HepG2 (cell line): ENCODE measurements around the gene EGLN1. TPM values are rescaled to one million over a fixed set of nuclear protein-coding genes. Genes with fewer than 3 reads are reported as not detected.

Source experiments
- GZF1 ChIP-seq: sonication (generic); formaldehyde crosslinking; IDR thresholded peaks from 2 replicates; pipeline ENCODE4 v1.5.1; 2020; ENCODE audit warnings: mild to moderate bottlenecking, missing genetic modification reagents
- NFIC ChIP-seq: IDR thresholded peaks from 2 replicates; pipeline ENCODE4 v1.6.1; 2012; ENCODE audit warnings: mild to moderate bottlenecking, low read length, inconsistent platforms
- RORA ChIP-seq: sonication (generic); formaldehyde crosslinking; IDR thresholded peaks from 2 replicates; pipeline ENCODE4 v1.5.0; 2020; ENCODE audit warnings: mild to moderate bottlenecking, missing genetic modification reagents, moderate library complexity
- SALL1 ChIP-seq: sonication (generic); formaldehyde crosslinking; IDR thresholded peaks from 2 replicates; pipeline ENCODE4 v1.8.0; 2022; ENCODE audit warnings: mild to moderate bottlenecking, missing genetic modification reagents
- SIX1 ChIP-seq: sonication (generic); formaldehyde crosslinking; IDR thresholded peaks from 2 replicates; pipeline ENCODE4 v1.4.0; 2020; ENCODE audit warnings: missing genetic modification reagents, borderline replicate concordance
- SOX13 ChIP-seq, 3 experiments: fragments of 450-650 bp in 1 of 3; sonication (generic) in 1 of 3; formaldehyde crosslinking in 1 of 3; IDR thresholded peaks in 2 of 3; conservative IDR thresholded peaks in 1 of 3; 2 replicates each; pipeline versions ENCODE4 v1.5.0 to v1.6.1; 2016 to 2020; ENCODE audit warnings: antibody characterized with exemption in 1 of 3, mild to moderate bottlenecking in 1 of 3, missing compliant biosample characterization in 1 of 3, missing genetic modification reagents in 1 of 3, moderate library complexity in 1 of 3
- ZNF138 ChIP-seq: sonication (generic); formaldehyde crosslinking; IDR thresholded peaks from 2 replicates; pipeline ENCODE4 v1.5.0; 2020; ENCODE audit warnings: mild to moderate bottlenecking, low read depth, missing genetic modification reagents
- ZNF670 ChIP-seq: sonication (generic); formaldehyde crosslinking; IDR thresholded peaks from 2 replicates; pipeline ENCODE4 v1.8.0; 2022; ENCODE audit warnings: mild to moderate bottlenecking, missing genetic modification reagents, borderline replicate concordance
- ZSCAN22 ChIP-seq: sonication (generic); formaldehyde crosslinking; IDR thresholded peaks from 2 replicates; pipeline ENCODE4 v1.4.0; 2020; ENCODE audit warnings: mild to moderate bottlenecking, missing genetic modification reagents
- polyA plus RNA-seq, 8 experiments: library from polyadenylated mRNA; depleted of rRNA in 3 of 8; stranded (reverse) in 7 of 8; unstranded in 1 of 8; fragments of >200 nt; fragmentation: Illumina TruSeq in 4 of 8; extraction: Trizol in 4 of 8; gene quantifications; 2 replicates each; pipeline versions ENCODE4 v1.2.1 to v1.2.3, GENCODE V29; 2011 to 2016; ENCODE audit warnings: low read depth in 4 of 8, missing spikeins in 1 of 8, mixed read lengths in 1 of 8; ENCODE audit not compliant: insufficient read depth in 1 of 8
- total RNA-seq, 5 experiments: library from RNA; depleted of rRNA; stranded (reverse); fragments of >200 nt; fragmentation: Illumina TruSeq; extraction: Trizol; gene quantifications; 2 replicates each; pipeline ENCODE4 v1.2.3, GENCODE V29; 2016; ENCODE audit warnings: low read depth in 1 of 5
- TF ChIP-seq, protein P1 (sequence below): sonication (generic); formaldehyde crosslinking; IDR thresholded peaks from one replicate; pipeline ENCODE4 v1.5.1; 2020; ENCODE audit warnings: mild to moderate bottlenecking, missing genetic modification reagents; ENCODE audit errors: not compliant biosample characterization
- TF ChIP-seq, protein P2 (sequence below): sonication (generic); formaldehyde crosslinking; IDR thresholded peaks from 2 replicates; pipeline ENCODE4 v1.4.0; 2020; ENCODE audit warnings: missing genetic modification reagents, borderline replicate concordance
- TF ChIP-seq, protein P3 (sequence below): sonication (generic); formaldehyde crosslinking; IDR thresholded peaks from 2 replicates; pipeline ENCODE4 v1.5.0; 2020; ENCODE audit warnings: mild to moderate bottlenecking, missing genetic modification reagents, moderate library complexity

Gene EGLN1
- total and polyA plus RNA-seq, 2 of the 13 experiments (the other 11 are each of a cell fraction or from before 2014, with no cell fraction given), result 34.4 to 44.1 TPM

DNA sequence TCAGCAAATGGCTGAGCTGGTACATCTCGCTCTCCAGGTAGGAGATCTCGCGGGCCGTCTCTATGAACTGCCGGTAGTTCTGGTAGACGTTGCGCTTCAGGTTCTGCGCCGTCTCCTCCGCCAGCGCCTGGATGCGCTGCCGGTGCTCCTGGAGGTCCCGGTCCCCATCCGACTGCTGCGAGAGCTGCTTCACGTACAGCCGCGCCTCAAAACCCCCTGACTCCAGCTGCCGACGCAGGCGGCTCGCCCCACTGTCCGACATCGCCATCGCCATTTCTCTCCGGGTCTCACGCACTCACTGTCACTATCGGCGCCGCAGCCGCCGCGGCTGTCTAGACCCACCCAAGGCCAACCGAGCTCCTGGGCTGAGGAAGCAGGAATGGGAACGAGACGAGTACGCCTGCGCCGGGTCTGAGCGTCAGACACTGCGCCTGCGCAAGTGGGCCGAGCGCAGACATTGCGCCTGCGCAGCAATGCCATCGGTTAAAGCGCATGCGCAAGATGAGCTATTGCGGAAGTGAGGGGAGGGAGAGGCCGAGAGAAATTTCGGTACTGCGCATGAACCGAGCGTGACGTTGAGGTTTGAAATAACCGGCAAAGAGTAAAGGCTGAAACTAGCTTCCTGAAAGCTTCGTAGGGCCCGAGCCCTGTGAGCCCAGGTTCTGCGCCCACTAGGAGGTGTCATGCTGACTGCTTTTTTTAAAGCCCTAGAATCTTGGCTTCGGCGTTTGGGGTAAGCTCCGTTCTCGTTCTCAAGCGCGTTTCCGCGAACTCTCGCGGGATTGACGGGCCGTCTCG lies 84.4 kb downstream of the EGLN1 start, which contains the start of gene EXOC8 (continued):
- TF ChIP-seq, protein P1, sequence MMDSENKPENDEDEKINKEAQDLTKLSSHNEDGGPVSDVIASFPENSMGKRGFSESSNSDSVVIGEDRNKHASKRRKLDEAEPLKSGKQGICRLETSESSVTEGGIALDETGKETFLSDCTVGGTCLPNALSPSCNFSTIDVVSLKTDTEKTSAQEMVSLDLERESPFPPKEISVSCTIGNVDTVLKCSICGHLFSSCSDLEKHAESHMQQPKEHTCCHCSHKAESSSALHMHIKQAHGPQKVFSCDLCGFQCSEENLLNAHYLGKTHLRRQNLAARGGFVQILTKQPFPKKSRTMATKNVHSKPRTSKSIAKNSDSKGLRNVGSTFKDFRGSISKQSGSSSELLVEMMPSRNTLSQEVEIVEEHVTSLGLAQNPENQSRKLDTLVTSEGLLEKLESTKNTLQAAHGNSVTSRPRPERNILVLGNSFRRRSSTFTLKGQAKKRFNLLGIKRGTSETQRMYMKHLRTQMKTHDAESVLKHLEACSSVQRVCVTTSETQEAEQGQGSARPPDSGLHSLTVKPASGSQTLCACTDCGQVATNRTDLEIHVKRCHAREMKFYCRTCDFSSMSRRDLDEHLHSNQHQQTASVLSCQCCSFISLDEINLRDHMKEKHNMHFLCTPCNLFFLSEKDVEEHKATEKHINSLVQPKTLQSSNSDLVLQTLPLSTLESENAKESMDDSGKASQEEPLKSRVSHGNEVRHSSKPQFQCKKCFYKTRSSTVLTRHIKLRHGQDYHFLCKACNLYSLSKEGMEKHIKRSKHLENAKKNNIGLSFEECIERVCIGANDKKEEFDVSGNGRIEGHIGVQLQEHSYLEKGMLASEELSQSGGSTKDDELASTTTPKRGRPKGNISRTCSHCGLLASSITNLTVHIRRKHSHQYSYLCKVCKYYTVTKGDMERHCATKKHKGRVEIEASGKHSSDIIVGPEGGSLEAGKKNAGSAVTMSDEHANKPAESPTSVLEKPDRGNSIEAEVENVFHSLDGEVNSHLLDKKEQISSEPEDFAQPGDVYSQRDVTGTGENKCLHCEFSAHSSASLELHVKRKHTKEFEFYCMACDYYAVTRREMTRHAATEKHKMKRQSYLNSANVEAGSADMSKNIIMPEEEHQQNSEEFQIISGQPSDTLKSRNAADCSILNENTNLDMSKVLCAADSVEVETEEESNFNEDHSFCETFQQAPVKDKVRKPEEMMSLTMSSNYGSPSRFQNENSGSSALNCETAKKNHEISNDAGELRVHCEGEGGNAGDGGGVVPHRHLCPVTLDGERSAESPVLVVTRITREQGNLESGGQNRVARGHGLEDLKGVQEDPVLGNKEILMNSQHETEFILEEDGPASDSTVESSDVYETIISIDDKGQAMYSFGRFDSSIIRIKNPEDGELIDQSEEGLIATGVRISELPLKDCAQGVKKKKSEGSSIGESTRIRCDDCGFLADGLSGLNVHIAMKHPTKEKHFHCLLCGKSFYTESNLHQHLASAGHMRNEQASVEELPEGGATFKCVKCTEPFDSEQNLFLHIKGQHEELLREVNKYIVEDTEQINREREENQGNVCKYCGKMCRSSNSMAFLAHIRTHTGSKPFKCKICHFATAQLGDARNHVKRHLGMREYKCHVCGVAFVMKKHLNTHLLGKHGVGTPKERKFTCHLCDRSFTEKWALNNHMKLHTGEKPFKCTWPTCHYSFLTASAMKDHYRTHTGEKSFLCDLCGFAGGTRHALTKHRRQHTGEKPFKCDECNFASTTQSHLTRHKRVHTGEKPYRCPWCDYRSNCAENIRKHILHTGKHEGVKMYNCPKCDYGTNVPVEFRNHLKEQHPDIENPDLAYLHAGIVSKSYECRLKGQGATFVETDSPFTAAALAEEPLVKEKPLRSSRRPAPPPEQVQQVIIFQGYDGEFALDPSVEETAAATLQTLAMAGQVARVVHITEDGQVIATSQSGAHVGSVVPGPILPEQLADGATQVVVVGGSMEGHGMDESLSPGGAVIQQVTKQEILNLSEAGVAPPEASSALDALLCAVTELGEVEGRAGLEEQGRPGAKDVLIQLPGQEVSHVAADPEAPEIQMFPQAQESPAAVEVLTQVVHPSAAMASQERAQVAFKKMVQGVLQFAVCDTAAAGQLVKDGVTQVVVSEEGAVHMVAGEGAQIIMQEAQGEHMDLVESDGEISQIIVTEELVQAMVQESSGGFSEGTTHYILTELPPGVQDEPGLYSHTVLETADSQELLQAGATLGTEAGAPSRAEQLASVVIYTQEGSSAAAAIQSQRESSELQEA (CRISPR knock-in tag), result no peak
- TF ChIP-seq RORA (CRISPR knock-in tag) (no peak), SIX1 (CRISPR knock-in tag) (no peak), ZSCAN22 (no peak), SALL1 (CRISPR knock-in tag) (peak; percentile 61; the same call in 1 of the 2 replicates), ZNF670 (CRISPR knock-in tag) (no peak), NFIC (no peak), SOX13 (IDR thresholded peaks at IDR 0.05) (no peak), SOX13 (CRISPR knock-in tag; conservative IDR thresholded peaks at IDR 0.05 in 1 of 2, IDR thresholded peaks at IDR 0.05 in 1 of 2) (0 out of 4 replicates have a peak, but pooled peaks of 1 of the 2 experiments have one; percentile 5), ZNF138 (CRISPR knock-in tag) (peak; percentile 51; the same call in 1 of the 2 replicates), GZF1 (CRISPR knock-in tag) (no peak; the same call in 1 of the 2 replicates)
- TF ChIP-seq, protein P2, sequence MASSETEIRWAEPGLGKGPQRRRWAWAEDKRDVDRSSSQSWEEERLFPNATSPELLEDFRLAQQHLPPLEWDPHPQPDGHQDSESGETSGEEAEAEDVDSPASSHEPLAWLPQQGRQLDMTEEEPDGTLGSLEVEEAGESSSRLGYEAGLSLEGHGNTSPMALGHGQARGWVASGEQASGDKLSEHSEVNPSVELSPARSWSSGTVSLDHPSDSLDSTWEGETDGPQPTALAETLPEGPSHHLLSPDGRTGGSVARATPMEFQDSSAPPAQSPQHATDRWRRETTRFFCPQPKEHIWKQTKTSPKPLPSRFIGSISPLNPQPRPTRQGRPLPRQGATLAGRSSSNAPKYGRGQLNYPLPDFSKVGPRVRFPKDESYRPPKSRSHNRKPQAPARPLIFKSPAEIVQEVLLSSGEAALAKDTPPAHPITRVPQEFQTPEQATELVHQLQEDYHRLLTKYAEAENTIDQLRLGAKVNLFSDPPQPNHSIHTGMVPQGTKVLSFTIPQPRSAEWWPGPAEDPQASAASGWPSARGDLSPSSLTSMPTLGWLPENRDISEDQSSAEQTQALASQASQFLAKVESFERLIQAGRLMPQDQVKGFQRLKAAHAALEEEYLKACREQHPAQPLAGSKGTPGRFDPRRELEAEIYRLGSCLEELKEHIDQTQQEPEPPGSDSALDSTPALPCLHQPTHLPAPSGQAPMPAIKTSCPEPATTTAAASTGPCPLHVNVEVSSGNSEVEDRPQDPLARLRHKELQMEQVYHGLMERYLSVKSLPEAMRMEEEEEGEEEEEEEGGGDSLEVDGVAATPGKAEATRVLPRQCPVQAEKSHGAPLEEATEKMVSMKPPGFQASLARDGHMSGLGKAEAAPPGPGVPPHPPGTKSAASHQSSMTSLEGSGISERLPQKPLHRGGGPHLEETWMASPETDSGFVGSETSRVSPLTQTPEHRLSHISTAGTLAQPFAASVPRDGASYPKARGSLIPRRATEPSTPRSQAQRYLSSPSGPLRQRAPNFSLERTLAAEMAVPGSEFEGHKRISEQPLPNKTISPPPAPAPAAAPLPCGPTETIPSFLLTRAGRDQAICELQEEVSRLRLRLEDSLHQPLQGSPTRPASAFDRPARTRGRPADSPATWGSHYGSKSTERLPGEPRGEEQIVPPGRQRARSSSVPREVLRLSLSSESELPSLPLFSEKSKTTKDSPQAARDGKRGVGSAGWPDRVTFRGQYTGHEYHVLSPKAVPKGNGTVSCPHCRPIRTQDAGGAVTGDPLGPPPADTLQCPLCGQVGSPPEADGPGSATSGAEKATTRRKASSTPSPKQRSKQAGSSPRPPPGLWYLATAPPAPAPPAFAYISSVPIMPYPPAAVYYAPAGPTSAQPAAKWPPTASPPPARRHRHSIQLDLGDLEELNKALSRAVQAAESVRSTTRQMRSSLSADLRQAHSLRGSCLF (CRISPR knock-in tag), result no peak
- TF ChIP-seq, protein P3, sequence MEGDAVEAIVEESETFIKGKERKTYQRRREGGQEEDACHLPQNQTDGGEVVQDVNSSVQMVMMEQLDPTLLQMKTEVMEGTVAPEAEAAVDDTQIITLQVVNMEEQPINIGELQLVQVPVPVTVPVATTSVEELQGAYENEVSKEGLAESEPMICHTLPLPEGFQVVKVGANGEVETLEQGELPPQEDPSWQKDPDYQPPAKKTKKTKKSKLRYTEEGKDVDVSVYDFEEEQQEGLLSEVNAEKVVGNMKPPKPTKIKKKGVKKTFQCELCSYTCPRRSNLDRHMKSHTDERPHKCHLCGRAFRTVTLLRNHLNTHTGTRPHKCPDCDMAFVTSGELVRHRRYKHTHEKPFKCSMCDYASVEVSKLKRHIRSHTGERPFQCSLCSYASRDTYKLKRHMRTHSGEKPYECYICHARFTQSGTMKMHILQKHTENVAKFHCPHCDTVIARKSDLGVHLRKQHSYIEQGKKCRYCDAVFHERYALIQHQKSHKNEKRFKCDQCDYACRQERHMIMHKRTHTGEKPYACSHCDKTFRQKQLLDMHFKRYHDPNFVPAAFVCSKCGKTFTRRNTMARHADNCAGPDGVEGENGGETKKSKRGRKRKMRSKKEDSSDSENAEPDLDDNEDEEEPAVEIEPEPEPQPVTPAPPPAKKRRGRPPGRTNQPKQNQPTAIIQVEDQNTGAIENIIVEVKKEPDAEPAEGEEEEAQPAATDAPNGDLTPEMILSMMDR (CRISPR knock-in tag), result peak; percentile 45
